Large intestine (tissue), 3 donors: ENCODE data around the gene ELFN2. TPM values are rescaled to one million over a fixed set of nuclear protein-coding genes. Genes with fewer than 3 reads are reported as not detected.

Experiments used
- DNase-seq, 2 donors: peaks; one replicate each; pipeline versions ENCODE4 v3.0.0 to v3.0.0-alpha.2; 2013
- H3K27ac ChIP-seq: one replicate; pipeline ENCODE4 v1.5.1; 2013; ENCODE audit warnings: low read length
- H3K27me3 ChIP-seq: 2 replicates; pipeline ENCODE4 v1.6.1; 2013; ENCODE audit warnings: low read length; ENCODE audit not compliant: control insufficient read depth, insufficient read depth
- H3K36me3 ChIP-seq: 2 replicates; pipeline ENCODE4 v1.6.1; 2013; ENCODE audit warnings: low read length; ENCODE audit not compliant: control insufficient read depth, insufficient read depth
- H3K4me1 ChIP-seq: one replicate; pipeline ENCODE4 v1.6.1; 2013; ENCODE audit warnings: low read length; ENCODE audit not compliant: control insufficient read depth, insufficient read depth
- H3K4me3 ChIP-seq: one replicate; pipeline ENCODE4 v1.5.1; 2013; ENCODE audit warnings: low read length
- H3K9me3 ChIP-seq: one replicate; pipeline ENCODE4 v1.6.1; 2013; ENCODE audit warnings: mild to moderate bottlenecking, low read depth, low read length, moderate library complexity; ENCODE audit not compliant: control insufficient read depth
- WGBS: methylation state at CpG from one replicate; pipeline ENCODE4 v1.1.5; 2013; ENCODE audit warnings: low lambda C conversion rate; ENCODE audit not compliant: insufficient coverage; 5-methylcytosine and 5-hydroxymethylcytosine counted together
- polyA plus RNA-seq: library from polyadenylated mRNA; unstranded; fragments of 120-200 nt; gene quantifications from one replicate; pipeline ENCODE4 v1.2.1, GENCODE V29; 2013

Gene ELFN2
- polyA plus RNA-seq, 1 donor = 0.27 TPM

GRCh38 chr22:37386441-37386840 is 40.8 kb downstream of the ELFN2 start:
- no peaks in the 10 kb centered on the region for H3K4me1 ChIP-seq
- H3K27ac ChIP-seq = no peak overlapping the region
- no peaks in the 10 kb centered on the region for H3K9me3 ChIP-seq
- no peak for DNase-seq
- H3K4me3 ChIP-seq = no peak overlapping the region
- H3K36me3 ChIP-seq = no peaks in the 10 kb centered on the region
- H3K27me3 ChIP-seq = peaks cover 2% of the 10 kb centered on the region
- WGBS = no CpG with 5 or more reads among the region's 19 CpGs

- WGBS = no CpG with 5 or more reads among the region's 12 CpGs
- H3K9me3 ChIP-seq = no peaks in the 10 kb centered on the region
- no peak overlapping the region for H3K4me3 ChIP-seq
- no peaks in the 10 kb centered on the region for H3K4me1 ChIP-seq
- H3K27ac ChIP-seq = no peak overlapping the region
- peaks cover 14% of the 10 kb centered on the region for H3K27me3 ChIP-seq
- no peaks in the 10 kb centered on the region for H3K36me3 ChIP-seq
- no peak for DNase-seq
Observed at GRCh38 chr22:37384691-37385090, 42.6 kb downstream of the ELFN2 start.

GRCh38 chr22:37383341-37383740 is 43.9 kb downstream of the ELFN2 start:
- Histone ChIP-seq H3K9me3 (no peaks in the 10 kb centered on the region), H3K4me1 (no peaks in the 10 kb centered on the region), H3K27me3 (peaks cover 24% of the 10 kb centered on the region), H3K27ac (no peak overlapping the region), H3K4me3 (no peak overlapping the region), H3K36me3 (no peaks in the 10 kb centered on the region)
- WGBS = no CpG with 5 or more reads among the region's 9 CpGs
- no peak for DNase-seq

GRCh38 chr22:37381489-37381888 is 45.8 kb downstream of the ELFN2 start:
- WGBS = no CpG with 5 or more reads among the region's 9 CpGs
- H3K27me3 ChIP-seq = peaks cover 22% of the 10 kb centered on the region
- peak in 1 of 2 donors; percentile 4 for DNase-seq
- H3K4me3 ChIP-seq = no peak overlapping the region
- H3K4me1 ChIP-seq = no peaks in the 10 kb centered on the region
- H3K27ac ChIP-seq = no peak overlapping the region
- no peaks in the 10 kb centered on the region for H3K36me3 ChIP-seq
- no peaks in the 10 kb centered on the region for H3K9me3 ChIP-seq

GRCh38 chr22:37379722-37380121 is 47.6 kb downstream of the ELFN2 start:
- H3K27me3 ChIP-seq = peaks cover 22% of the 10 kb centered on the region
- no peaks in the 10 kb centered on the region for H3K4me1 ChIP-seq
- no peaks in the 10 kb centered on the region for H3K36me3 ChIP-seq
- no peak overlapping the region for H3K4me3 ChIP-seq
- no peak for DNase-seq
- no CpG with 5 or more reads among the region's 10 CpGs for WGBS
- no peaks in the 10 kb centered on the region for H3K9me3 ChIP-seq
- no peak overlapping the region for H3K27ac ChIP-seq

- no peaks in the 10 kb centered on the region for H3K36me3 ChIP-seq
- H3K27me3 ChIP-seq = peaks cover 22% of the 10 kb centered on the region
- DNase-seq = no peak
- no peak overlapping the region for H3K27ac ChIP-seq
- no peaks in the 10 kb centered on the region for H3K4me1 ChIP-seq
- no CpG with 5 or more reads among the region's 13 CpGs for WGBS
- H3K9me3 ChIP-seq = no peaks in the 10 kb centered on the region
- H3K4me3 ChIP-seq = no peak overlapping the region
Observed at GRCh38 chr22:37379085-37379484, 48.2 kb downstream of the ELFN2 start.

GRCh38 chr22:37378642-37379058 is 48.6 kb downstream of the ELFN2 start:
- Histone ChIP-seq H3K9me3 (peaks cover 4% of the 10 kb centered on the region), H3K4me1 (no peaks in the 10 kb centered on the region), H3K27me3 (peaks cover 22% of the 10 kb centered on the region), H3K4me3 (no peak overlapping the region), H3K27ac (no peak overlapping the region), H3K36me3 (no peaks in the 10 kb centered on the region)
- no peak for DNase-seq
- no CpG with 5 or more reads among the region's 14 CpGs for WGBS

- 93% methylated on average over 5 of the region's 14 CpGs for WGBS
- no peak overlapping the region for H3K27ac ChIP-seq
- H3K9me3 ChIP-seq = peaks cover 7% of the 10 kb centered on the region
- H3K4me1 ChIP-seq = no peaks in the 10 kb centered on the region
- H3K36me3 ChIP-seq = no peaks in the 10 kb centered on the region
- peaks cover 22% of the 10 kb centered on the region for H3K27me3 ChIP-seq
- H3K4me3 ChIP-seq = no peak overlapping the region
- no peak for DNase-seq
Observed at GRCh38 chr22:37377927-37378326, 49.4 kb downstream of the ELFN2 start.

GRCh38 chr22:37377138-37377537 is 50.1 kb downstream of the ELFN2 start:
- Histone ChIP-seq H3K27ac (no peak overlapping the region), H3K9me3 (peaks cover 7% of the 10 kb centered on the region), H3K36me3 (no peaks in the 10 kb centered on the region), H3K4me1 (no peaks in the 10 kb centered on the region), H3K27me3 (peaks cover 22% of the 10 kb centered on the region), H3K4me3 (no peak overlapping the region)
- no peak for DNase-seq
- WGBS = no CpG with 5 or more reads among the region's 3 CpGs

- Histone ChIP-seq H3K27ac (no peak overlapping the region), H3K27me3 (peaks cover 22% of the 10 kb centered on the region), H3K4me3 (no peak overlapping the region), H3K36me3 (no peaks in the 10 kb centered on the region), H3K9me3 (peaks cover 7% of the 10 kb centered on the region), H3K4me1 (no peaks in the 10 kb centered on the region)
- WGBS = no CpG with 5 or more reads among the region's 3 CpGs
- DNase-seq = no peak
Observed at GRCh38 chr22:37376643-37377042, 50.6 kb downstream of the ELFN2 start.

GRCh38 chr22:37375801-37376200 is 51.5 kb downstream of the ELFN2 start:
- no peak for DNase-seq
- no peaks in the 10 kb centered on the region for H3K4me1 ChIP-seq
- no peak overlapping the region for H3K4me3 ChIP-seq
- peaks cover 19% of the 10 kb centered on the region for H3K27me3 ChIP-seq
- H3K36me3 ChIP-seq = no peaks in the 10 kb centered on the region
- H3K9me3 ChIP-seq = peaks cover 7% of the 10 kb centered on the region
- H3K27ac ChIP-seq = no peak overlapping the region
- no CpG with 5 or more reads among the region's 8 CpGs for WGBS
